Naive thymus-derived CD8-positive, alpha-beta T cell (primary cell): ENCODE measurements around the gene VWA3A. TPM values are rescaled to one million over a fixed set of nuclear protein-coding genes. Genes with fewer than 3 reads are reported as not detected.

Experiments
- ATAC-seq, 2 donors: fragments of 150-1000 bp; cut with Tn5 transposase in 1 of 2; sonication (Bioruptor Pico), chemical (Tn5 transposase) in 1 of 2; 1 replicate in 1 of 2; 2 replicates in 1 of 2; pipeline ENCODE4 v1.10.0; 2021; ENCODE audit warnings: mild to moderate bottlenecking in 2 of 2, moderate library complexity in 2 of 2
- POLR2A ChIA-PET: fragments of 350-600 bp; sonication (Branson Sonifier 250); formaldehyde crosslinking; loops from one replicate; lab custom pipeline; 2021; ENCODE audit warnings: antibody characterized with exemption; lab: Charles Lee
- DNase-seq, 10 donors: peaks; one replicate each; pipeline versions ENCODE4 v3.0.0 to v3.0.0-alpha.2; 2020 to 2022
- H3K27ac Mint-ChIP-seq, 10 donors: one replicate each; pipeline ENCODE4 v1.8.0; 2020 to 2022; ENCODE audit warnings: mild to moderate bottlenecking in 10 of 10, mixed read lengths in 10 of 10, moderate library complexity in 4 of 10, inconsistent platforms in 1 of 10
- H3K27me3 Mint-ChIP-seq, 5 donors: one replicate each; pipeline ENCODE4 v1.8.0; 2021 to 2022; ENCODE audit warnings: mixed read lengths in 5 of 5
- H3K36me3 Mint-ChIP-seq, 3 donors: one replicate each; pipeline ENCODE4 v1.8.0; 2020 to 2022; ENCODE audit warnings: mixed read lengths in 3 of 3, mild to moderate bottlenecking in 2 of 3, inconsistent platforms in 1 of 3
- H3K4me1 Mint-ChIP-seq, 4 donors: one replicate each; pipeline ENCODE4 v1.8.0; 2021 to 2022; ENCODE audit warnings: mixed read lengths in 4 of 4
- H3K4me3 Mint-ChIP-seq, 10 donors: one replicate each; pipeline ENCODE4 v1.8.0; 2020 to 2022; ENCODE audit warnings: mild to moderate bottlenecking in 10 of 10, mixed read lengths in 10 of 10, moderate library complexity in 6 of 10, inconsistent platforms in 1 of 10
- H3K9me3 Mint-ChIP-seq, 9 donors: one replicate each; pipeline ENCODE4 v1.8.0; 2020 to 2022; ENCODE audit warnings: mixed read lengths in 9 of 9, mild to moderate bottlenecking in 3 of 9, inconsistent platforms in 1 of 9, moderate library complexity in 1 of 9
- polyA plus RNA-seq, 3 donors: library from polyadenylated mRNA; unstranded; fragments of 300-500 nt; fragmentation: Illumina TruSeq; gene quantifications; one replicate each; pipeline ENCODE4 v1.2.3, GENCODE V29; 2021
- total RNA-seq, 8 experiments: library from RNA in 2 of 8; stranded (reverse) in 2 of 8; gene quantifications; one replicate each; pipeline ENCODE4 v1.2.3 and lab custom pipeline; 2021 to 2026

The VWA3A gene
- total and polyA plus RNA-seq, 5 experiments from 2014 or later, result 0.65 to 0.99 TPM; not detected in 3

GRCh38 chr16:22198547-22199293, 106.4 kb downstream of the VWA3A start:
- no peak for DNase-seq
- Mint-ChIP-seq H3K27ac (peak overlapping the region in 8 of 10 donors; percentile 18 to 76 (median 52)), H3K4me3 (peak overlapping the region in 1 of 10 donors; percentile 1)

GRCh38 chr16:22202261-22202637, 109.9 kb downstream of the VWA3A start:
- Mint-ChIP-seq H3K27me3 (no peaks in the 10 kb centered on the region), H3K9me3 (no peaks in the 10 kb centered on the region), H3K27ac (peak overlapping the region in 1 of 10 donors; percentile 43), H3K4me3 (no peak overlapping the region), H3K36me3 (no peaks in the 10 kb centered on the region), H3K4me1 (peaks cover 6 to 23% (median 19%) of the 10 kb centered on the region in 4 donors)
- POLR2A ChIA-PET, result interaction anchor here (2.5 kb wide), 1 partner anchor 95 kb away, joined by 13 read pairs; the partner anchor contains the start of gene POLR3E
- DNase-seq (no peak), ATAC-seq (no peak)

More at GRCh38 chr16:22198547-22199293, 106.4 kb downstream of the VWA3A start:
- H3K27me3 Mint-ChIP-seq, result peaks cover 0 to 4% (median 0%) of the 10 kb centered on the region in 5 donors
- no peak for ATAC-seq
- peaks cover 0 to 4% (median 2%) of the 10 kb centered on the region in 3 donors for H3K36me3 Mint-ChIP-seq
- peaks cover 20 to 36% (median 31%) of the 10 kb centered on the region in 4 donors for H3K4me1 Mint-ChIP-seq
- peaks cover 0 to 14% (median 4%) of the 10 kb centered on the region in 9 donors for H3K9me3 Mint-ChIP-seq
- POLR2A ChIA-PET, result interaction anchor here (0.7 to 1.3 kb wide), 3 partner anchors 98 to 246 kb away, joined by 3 to 4 read pairs (median 3); partner anchors contain the start of genes POLR3E and UQCRC2

GRCh38 chr16:22203091-22203490, 110.8 kb downstream of the VWA3A start:
- no peaks in the 10 kb centered on the region for H3K27me3 Mint-ChIP-seq
- DNase-seq (no peak), ATAC-seq (no peak)
- H3K36me3 Mint-ChIP-seq, result no peaks in the 10 kb centered on the region
- no peaks in the 10 kb centered on the region for H3K9me3 Mint-ChIP-seq
- POLR2A ChIA-PET, result interaction anchor here (8.7 kb wide), 1 partner anchor 11 kb away, joined by 162 read pairs; no protein-coding TSS in a partner anchor
- H3K4me1 Mint-ChIP-seq, result peaks cover 10 to 31% (median 26%) of the 10 kb centered on the region in 4 donors
- H3K4me3 Mint-ChIP-seq, result no peak overlapping the region
- no peak overlapping the region for H3K27ac Mint-ChIP-seq

GRCh38 chr16:22204091-22204655, 111.8 kb downstream of the VWA3A start:
- no peak for ATAC-seq
- DNase-seq, result no peak
- Mint-ChIP-seq H3K36me3 (no peaks in the 10 kb centered on the region), H3K4me1 (peaks cover 7 to 31% (median 26%) of the 10 kb centered on the region in 4 donors), H3K27ac (peak overlapping the region in 5 of 10 donors; percentile 9 to 64 (median 32)), H3K4me3 (peak overlapping the region in 5 of 10 donors; percentile 42 to 81 (median 49)), H3K27me3 (no peaks in the 10 kb centered on the region), H3K9me3 (no peaks in the 10 kb centered on the region)
- POLR2A ChIA-PET, result interaction anchor here (0.7 to 8.7 kb wide), 4 partner anchors 12 to 171 kb away, joined by 3 to 162 read pairs (median 4); no protein-coding TSS in a partner anchor

- ATAC-seq (no peak), DNase-seq (no peak)
- Mint-ChIP-seq H3K36me3 (no peaks in the 10 kb centered on the region), H3K27me3 (no peaks in the 10 kb centered on the region), H3K27ac (peak overlapping the region; percentile 25 to 94 (median 78)), H3K4me3 (peak overlapping the region; percentile 84 to 99 (median 94)), H3K4me1 (peaks cover 7 to 44% (median 33%) of the 10 kb centered on the region in 4 donors), H3K9me3 (no peaks in the 10 kb centered on the region)
- POLR2A ChIA-PET, result interaction anchor here (0.6 to 8.7 kb wide), 7 partner anchors 13 to 198 kb away, joined by 3 to 162 read pairs (median 5); partner anchors contain the start of genes MOSMO and POLR3E
Measured at GRCh38 chr16:22205577-22206012, 113.3 kb downstream of the VWA3A start.

GRCh38 chr16:22206013-22206841, 113.9 kb downstream of the VWA3A start, which contains the start of gene EEF2K:
Gene EEF2K, plus strand, starts transcription at chr16:22206278. Its CDS starts 19,452 bp downstream, at chr16:22225730.
- POLR2A ChIA-PET, result interaction anchor here (1.0 to 8.7 kb wide), 7 partner anchors 10 to 199 kb away, joined by 3 to 162 read pairs (median 5); partner anchors contain the start of genes MOSMO and POLR3E
- Mint-ChIP-seq H3K27ac (peak within 1 kb of the TSS; percentile 65 to 95 (median 90)), H3K9me3 (no peaks in the 10 kb centered on the region), H3K36me3 (no peaks in the 10 kb centered on the region), H3K27me3 (no peaks in the 10 kb centered on the region), H3K4me1 (peaks cover 7 to 50% (median 37%) of the 10 kb centered on the region in 4 donors), H3K4me3 (peak within 1 kb of the TSS; percentile 90 to 99 (median 94))
- peak; percentile 86 to 91 for ATAC-seq
- DNase-seq, result peak; percentile 58 to 86 (median 70)

Other genes starting within 250 kb of the VWA3A start
- 100 to 1,000 TPM; 292 to 325 TPM for gene NPIPB4, start 234.8 kb upstream of the VWA3A start, total RNA-seq
- gene NPIPB4, start 234.8 kb upstream of the VWA3A start, polyA plus RNA-seq, result 1 to 10 TPM; 5.2 to 6.0 (median 5.3) TPM
- gene UQCRC2, start 139.2 kb upstream of the VWA3A start, total RNA-seq, result 100 to 1,000 TPM; 187 to 193 TPM
- 100 to 1,000 TPM; 176 to 196 (median 180) TPM for gene UQCRC2, start 139.2 kb upstream of the VWA3A start, polyA plus RNA-seq
- gene PDZD9, start 91.4 kb upstream of the VWA3A start, total RNA-seq, result not detected
- gene PDZD9, start 91.4 kb upstream of the VWA3A start, polyA plus RNA-seq, result under 1 TPM in 2 of 3 donors, not detected in 1; 0.19 to 0.30 TPM
- gene MOSMO, start 84.4 kb upstream of the VWA3A start, total RNA-seq, result 10 to 100 TPM; 15.6 to 18.9 TPM
- gene MOSMO, start 84.4 kb upstream of the VWA3A start, polyA plus RNA-seq, result 1 to 10 TPM; 4.7 to 6.5 (median 4.9) TPM
- under 1 TPM; 0.55 to 0.70 TPM for gene SDR42E2, start 70.0 kb downstream of the VWA3A start, total RNA-seq
- gene SDR42E2, start 70.0 kb downstream of the VWA3A start, polyA plus RNA-seq, result under 1 TPM; 0.23 to 0.45 (median 0.29) TPM
- 10 to 100 TPM; 24.3 to 25.3 TPM for gene EEF2K, start 113.7 kb downstream of the VWA3A start, total RNA-seq
- 1 to 10 TPM; 2.0 to 3.2 (median 3.1) TPM for gene EEF2K, start 113.7 kb downstream of the VWA3A start, polyA plus RNA-seq
- gene POLR3E, start 204.9 kb downstream of the VWA3A start, total RNA-seq, result 100 to 1,000 TPM; 107 to 110 TPM
- gene POLR3E, start 204.9 kb downstream of the VWA3A start, polyA plus RNA-seq, result 10 to 100 TPM; 11.1 to 13.9 (median 11.5) TPM